HEK293T (cell line): ENCODE results near the gene SP2.

Source experiments
- BHLHE40 ChIP-seq: fragments of 450-650 bp; IDR thresholded peaks from 2 replicates; pipeline ENCODE4 v1.6.1; 2016; ENCODE audit warnings: mild to moderate bottlenecking, moderate library complexity, borderline replicate concordance
- FOXA1 ChIP-seq: fragments of 450-650 bp; IDR thresholded peaks from 2 replicates; pipeline ENCODE4 v1.6.1; 2016; ENCODE audit warnings: mild to moderate bottlenecking
- FOXM1 ChIP-seq: fragments of 450-650 bp; IDR thresholded peaks from 2 replicates; pipeline ENCODE4 v1.6.1; 2017; ENCODE audit warnings: mild to moderate bottlenecking, borderline replicate concordance
- L3MBTL2 ChIP-seq: fragments of 450-650 bp; conservative IDR thresholded peaks from 2 replicates; pipeline ENCODE4 v1.6.1; 2016; ENCODE audit warnings: mild to moderate bottlenecking
- NFRKB ChIP-seq: fragments of 450-650 bp; IDR thresholded peaks from 2 replicates; pipeline ENCODE4 v1.6.1; 2016; ENCODE audit warnings: mild to moderate bottlenecking, moderate library complexity
- SP1 ChIP-seq: fragments of 450-650 bp; IDR thresholded peaks from 2 replicates; pipeline ENCODE4 v1.6.1; 2017
- SUZ12 ChIP-seq: fragments of 450-650 bp; IDR thresholded peaks from 2 replicates; pipeline ENCODE4 v1.6.1; 2016; ENCODE audit warnings: mild to moderate bottlenecking

GRCh38 chr17:47856830-47857229, 39.2 kb upstream of the SP2 start:
- TF ChIP-seq SP1: no peak
- TF ChIP-seq L3MBTL2: no peak
- TF ChIP-seq SUZ12: no peak
- no peak for TF ChIP-seq FOXM1
- no peak for TF ChIP-seq FOXA1
- TF ChIP-seq NFRKB: no peak
- no peak for TF ChIP-seq BHLHE40
